Mucosa of descending colon (tissue), 3 donors: ENCODE data around the gene RPRD1B. TPM values are rescaled to one million over a fixed set of nuclear protein-coding genes. Genes with fewer than 3 reads are reported as not detected.

Source experiments
- ATAC-seq: fragments of 200-7000 bp; cut with Tn5 transposase; one replicate; pipeline ENCODE4 v1.9.1; 2020; ENCODE audit warnings: mild to moderate bottlenecking, moderate library complexity
- DNase-seq, 3 donors: peaks; one replicate each; pipeline ENCODE4 v3.0.0-alpha.2; 2020
- H3K36me3 ChIP-seq: fragments of 200-600 bp; one replicate; pipeline ENCODE4 v1.8.0; 2021; ENCODE audit warnings: low read depth, mild to moderate bottlenecking
- H3K4me1 ChIP-seq: fragments of 200-600 bp; one replicate; pipeline ENCODE4 v1.8.0; 2021; ENCODE audit warnings: low read depth, mild to moderate bottlenecking
- H3K4me3 ChIP-seq: fragments of 200-600 bp; one replicate; pipeline ENCODE4 v1.8.0; 2021; ENCODE audit warnings: mild to moderate bottlenecking
- H3K9me3 ChIP-seq: fragments of 200-600 bp; one replicate; pipeline ENCODE4 v1.8.0; 2021; ENCODE audit warnings: mild to moderate bottlenecking
- intact Hi-C, 2 donors: fragments of 100-400 bp; cut with DNase I in 1 of 2; cut with micrococcal nuclease in 1 of 2; formaldehyde crosslinking; loops; one replicate each; pipeline versions ENCODE4 v1.11.0 to v1.11.1; 2022; cut with DNase I, micrococcal nuclease
- total RNA-seq, 3 donors: library from RNA; stranded (reverse); fragmentation: NEBNext Ultra II Directional in 2 of 3; extraction: Animal tissue kit (Norgen Biotek cat#: 25700) in 2 of 3; gene quantifications; one replicate each; pipeline versions ENCODE4 v1.2.1 to v1.2.4, GENCODE V29; 2021 to 2023
- TF ChIP-seq, protein P1 (sequence below): fragments of 200-600 bp; IDR thresholded peaks from one replicate; pipeline ENCODE4 v1.8.0; 2022; ENCODE audit warnings: antibody characterized with exemption, mild to moderate bottlenecking
- donor health status: DM: no; HTN: no; CAD: no; lungs with moderate emphysema.
- donor health status: DM: no; HTN: no; CAD: no.
- donor health status: DM: no; HTN: yes; CAD: no.

The RPRD1B gene
- total RNA-seq, 3 donors from 2014 or later: 28.2 to 36.3 (median 32.9) TPM

GRCh38 chr20:38055294-38055693, 21.7 kb downstream of the RPRD1B start:
- DNase-seq (no peak), ATAC-seq (no peak)
- H3K9me3 ChIP-seq: no peaks in the 10 kb centered on the region
- H3K4me1 ChIP-seq: no peaks in the 10 kb centered on the region
- TF ChIP-seq, protein P1, sequence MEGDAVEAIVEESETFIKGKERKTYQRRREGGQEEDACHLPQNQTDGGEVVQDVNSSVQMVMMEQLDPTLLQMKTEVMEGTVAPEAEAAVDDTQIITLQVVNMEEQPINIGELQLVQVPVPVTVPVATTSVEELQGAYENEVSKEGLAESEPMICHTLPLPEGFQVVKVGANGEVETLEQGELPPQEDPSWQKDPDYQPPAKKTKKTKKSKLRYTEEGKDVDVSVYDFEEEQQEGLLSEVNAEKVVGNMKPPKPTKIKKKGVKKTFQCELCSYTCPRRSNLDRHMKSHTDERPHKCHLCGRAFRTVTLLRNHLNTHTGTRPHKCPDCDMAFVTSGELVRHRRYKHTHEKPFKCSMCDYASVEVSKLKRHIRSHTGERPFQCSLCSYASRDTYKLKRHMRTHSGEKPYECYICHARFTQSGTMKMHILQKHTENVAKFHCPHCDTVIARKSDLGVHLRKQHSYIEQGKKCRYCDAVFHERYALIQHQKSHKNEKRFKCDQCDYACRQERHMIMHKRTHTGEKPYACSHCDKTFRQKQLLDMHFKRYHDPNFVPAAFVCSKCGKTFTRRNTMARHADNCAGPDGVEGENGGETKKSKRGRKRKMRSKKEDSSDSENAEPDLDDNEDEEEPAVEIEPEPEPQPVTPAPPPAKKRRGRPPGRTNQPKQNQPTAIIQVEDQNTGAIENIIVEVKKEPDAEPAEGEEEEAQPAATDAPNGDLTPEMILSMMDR: no peak
- intact Hi-C loops: loop anchor here (5.0 kb wide), 2 partner anchors 112 to 167 kb away; partner anchors contain the start of gene TGM2 (in 1 of the 2)
- no peak overlapping the region for H3K4me3 ChIP-seq
- no peaks in the 10 kb centered on the region for H3K36me3 ChIP-seq

GRCh38 chr20:38055848-38056247, 22.3 kb downstream of the RPRD1B start:
- Histone ChIP-seq H3K9me3 (no peaks in the 10 kb centered on the region), H3K36me3 (no peaks in the 10 kb centered on the region), H3K4me1 (no peaks in the 10 kb centered on the region), H3K4me3 (no peak overlapping the region)
- TF ChIP-seq, protein P1: no peak
- no peak for ATAC-seq
- DNase-seq: no peak
- intact Hi-C loops: loop anchor here (5.0 kb wide), 2 partner anchors 111 to 166 kb away; partner anchors contain the start of gene TGM2 (in 1 of the 2)

- no peak overlapping the region for H3K4me3 ChIP-seq
- ATAC-seq (peak; percentile 88), DNase-seq (peak; percentile 73 to 97 (median 81))
- no peaks in the 10 kb centered on the region for H3K36me3 ChIP-seq
- no peaks in the 10 kb centered on the region for H3K4me1 ChIP-seq
- intact Hi-C loops: loop anchor here (5.0 kb wide), 2 partner anchors 110 to 165 kb away; partner anchors contain the start of gene TGM2 (in 1 of the 2)
- TF ChIP-seq, protein P1: peak; percentile 34
- H3K9me3 ChIP-seq: no peaks in the 10 kb centered on the region
Measured at GRCh38 chr20:38057351-38057972, 23.9 kb downstream of the RPRD1B start.

GRCh38 chr20:38059832-38060231, 26.3 kb downstream of the RPRD1B start:
- DNase-seq (peak in 1 of 3 donors; percentile 67), ATAC-seq (peak; percentile 88)
- Histone ChIP-seq H3K4me1 (no peaks in the 10 kb centered on the region), H3K36me3 (no peaks in the 10 kb centered on the region), H3K4me3 (no peak overlapping the region), H3K9me3 (no peaks in the 10 kb centered on the region)
- TF ChIP-seq, protein P1: no peak
- intact Hi-C loops: loop anchor here (5.0 kb wide), 2 partner anchors 107 to 162 kb away; partner anchors contain the start of gene TGM2 (in 1 of the 2)

DNA sequence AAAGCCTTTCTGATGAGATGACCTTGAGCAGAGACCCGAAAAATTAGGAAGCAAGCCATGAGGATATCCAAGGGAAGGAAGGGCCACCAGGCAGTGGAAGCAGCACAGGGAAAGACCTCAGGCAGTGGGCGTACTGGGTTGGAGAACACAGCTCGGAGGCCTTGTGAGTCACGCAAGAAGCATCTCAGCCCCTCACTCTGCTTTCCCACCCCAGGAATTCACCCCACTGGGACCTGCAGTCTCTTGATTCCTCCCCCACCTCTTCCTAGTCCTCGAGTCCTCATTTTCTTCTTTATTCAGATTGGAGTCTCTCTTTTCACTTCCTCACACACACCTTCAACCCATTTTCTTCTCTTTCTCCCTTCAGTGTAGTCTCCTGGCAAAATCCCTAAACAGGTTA, 27.0 kb downstream of the RPRD1B start:
- DNase-seq (no peak), ATAC-seq (no peak)
- TF ChIP-seq, protein P1: no peak
- Histone ChIP-seq H3K4me3 (no peak overlapping the region), H3K9me3 (no peaks in the 10 kb centered on the region), H3K4me1 (no peaks in the 10 kb centered on the region), H3K36me3 (no peaks in the 10 kb centered on the region)
- intact Hi-C loops: no loop called here
